ENCODE data around the gene PBXIP1. TPM values are rescaled to one million over a fixed set of nuclear protein-coding genes. Genes with fewer than 3 reads are reported as not detected.
"Not testable (repeated sequence)": the region's sequence is repeated elsewhere in the genome, so short reads cannot be mapped to it uniquely, and the experiment has no call there.

The PBXIP1 gene
- total RNA-seq, 1 experiment from 2014 or later: 24.0 TPM

DNA sequence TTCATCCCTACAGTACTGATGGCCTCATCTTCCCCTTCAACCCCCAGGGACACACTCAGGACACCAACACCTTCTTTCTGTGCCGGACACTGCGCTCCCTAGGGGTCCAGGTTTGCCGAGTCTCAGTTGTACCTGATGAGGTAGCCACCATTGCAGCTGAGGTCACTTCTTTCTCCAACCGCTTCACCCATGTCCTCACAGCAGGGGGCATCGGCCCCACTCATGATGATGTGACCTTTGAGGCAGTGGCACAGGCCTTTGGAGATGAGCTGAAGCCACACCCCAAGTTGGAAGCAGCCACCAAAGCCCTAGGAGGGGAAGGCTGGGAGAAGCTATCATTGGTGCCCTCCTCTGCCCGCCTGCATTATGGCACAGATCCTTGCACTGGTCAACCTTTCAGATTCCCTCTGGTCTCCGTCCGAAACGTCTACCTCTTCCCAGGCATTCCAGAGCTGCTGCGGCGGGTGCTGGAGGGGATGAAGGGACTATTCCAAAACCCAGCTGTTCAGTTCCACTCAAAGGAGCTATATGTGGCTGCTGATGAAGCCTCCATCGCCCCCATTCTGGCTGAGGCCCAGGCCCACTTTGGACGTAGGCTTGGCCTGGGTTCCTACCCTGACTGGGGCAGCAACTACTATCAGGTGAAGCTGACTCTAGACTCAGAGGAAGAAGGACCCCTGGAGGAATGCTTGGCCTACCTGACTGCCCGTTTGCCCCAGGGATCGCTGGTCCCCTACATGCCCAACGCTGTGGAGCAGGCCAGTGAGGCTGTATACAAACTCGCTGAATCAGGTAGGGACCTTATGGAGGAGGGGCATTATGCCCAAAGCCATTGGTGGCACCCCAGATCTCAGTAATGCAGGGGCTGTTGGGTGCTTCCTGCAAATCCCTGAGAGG, 32.4 kb upstream of the PBXIP1 start:
- Mint-ChIP-seq H3K36me3 (ENCODE audit: insufficient read depth, unreplicated experiment) (peaks cover 59% of the 10 kb centered on the region), H3K4me3 (ENCODE audit: unreplicated experiment) (no peak overlapping the region), H3K27me3 (ENCODE audit: insufficient read depth, unreplicated experiment) (no peaks in the 10 kb centered on the region), H3K4me1 (ENCODE audit: low read depth, unreplicated experiment) (no peaks in the 10 kb centered on the region), H3K9me3 (ENCODE audit: unreplicated experiment) (no peaks in the 10 kb centered on the region), H3K27ac (ENCODE audit: unreplicated experiment) (no peak overlapping the region)
- DNase-seq: peak in 1 of 2 experiments; percentile 32
- Histone ChIP-seq H3K4me3 (ENCODE audit: low read depth, low read length) (no peak overlapping the region), H3K36me3 (ENCODE audit: control insufficient read depth, insufficient read depth, low read length) (peaks cover 8% of the 10 kb centered on the region), H3K9me3 (no peaks in the 10 kb centered on the region), H3K4me1 (no peaks in the 10 kb centered on the region; the same call in 1 of the 2 replicates), H3K27me3 (replicated peaks; ENCODE audit: control insufficient read depth, insufficient read depth, low read length) (no peaks in the 10 kb centered on the region)
- no TSS peak for BruUV-seq (replicated peaks)
- intact Hi-C loops (cut with micrococcal nuclease; ENCODE audit: unreplicated experiment): no loop called here
- CTCF ChIA-PET: interaction anchor here (0.5 to 1.3 kb wide), 8 partner anchors 8 to 63 kb away, joined by 3 to 6 read pairs (median 4); partner anchors contain the start of gene ADAM15
- TF ChIP-seq, protein P1, sequence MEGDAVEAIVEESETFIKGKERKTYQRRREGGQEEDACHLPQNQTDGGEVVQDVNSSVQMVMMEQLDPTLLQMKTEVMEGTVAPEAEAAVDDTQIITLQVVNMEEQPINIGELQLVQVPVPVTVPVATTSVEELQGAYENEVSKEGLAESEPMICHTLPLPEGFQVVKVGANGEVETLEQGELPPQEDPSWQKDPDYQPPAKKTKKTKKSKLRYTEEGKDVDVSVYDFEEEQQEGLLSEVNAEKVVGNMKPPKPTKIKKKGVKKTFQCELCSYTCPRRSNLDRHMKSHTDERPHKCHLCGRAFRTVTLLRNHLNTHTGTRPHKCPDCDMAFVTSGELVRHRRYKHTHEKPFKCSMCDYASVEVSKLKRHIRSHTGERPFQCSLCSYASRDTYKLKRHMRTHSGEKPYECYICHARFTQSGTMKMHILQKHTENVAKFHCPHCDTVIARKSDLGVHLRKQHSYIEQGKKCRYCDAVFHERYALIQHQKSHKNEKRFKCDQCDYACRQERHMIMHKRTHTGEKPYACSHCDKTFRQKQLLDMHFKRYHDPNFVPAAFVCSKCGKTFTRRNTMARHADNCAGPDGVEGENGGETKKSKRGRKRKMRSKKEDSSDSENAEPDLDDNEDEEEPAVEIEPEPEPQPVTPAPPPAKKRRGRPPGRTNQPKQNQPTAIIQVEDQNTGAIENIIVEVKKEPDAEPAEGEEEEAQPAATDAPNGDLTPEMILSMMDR (IDR thresholded peaks at IDR 0.05; ENCODE audit: insufficient read depth in 1 of 2, low read depth in 1 of 2, low read length in 1 of 2, severe bottlenecking in 1 of 2, unreplicated experiment in 1 of 2): peak in 1 of 2 experiments; percentile 31
- POLR2A ChIA-PET: interaction anchor here (1.0 to 1.1 kb wide), 2 partner anchors 16 to 27 kb away, joined by 3 to 8 read pairs; partner anchors contain the start of gene PYGO2

DNA sequence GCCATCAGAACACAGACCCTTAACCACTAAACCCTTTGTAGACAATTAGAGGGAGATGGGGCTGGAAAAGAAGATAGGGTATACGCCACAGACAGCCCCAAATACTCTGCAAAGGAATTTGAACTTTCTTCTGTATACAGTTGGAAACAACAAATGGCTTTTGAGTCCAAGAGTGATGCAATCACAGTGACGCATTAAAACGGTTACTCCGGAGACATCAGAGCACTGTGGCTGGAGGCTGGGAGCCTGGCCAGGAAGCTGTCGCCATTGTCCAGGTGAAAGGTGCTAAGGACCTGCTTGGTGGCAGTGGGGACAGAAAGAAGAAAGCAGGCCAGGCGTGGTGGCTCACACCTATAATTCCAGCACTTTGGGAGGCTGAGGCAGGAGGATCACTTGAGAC, 31.4 kb upstream of the PBXIP1 start:
- H3K9me3 ChIP-seq: no peaks in the 10 kb centered on the region
- TF ChIP-seq, protein P1 (IDR thresholded peaks at IDR 0.05; ENCODE audit: insufficient read depth in 1 of 2, low read depth in 1 of 2, low read length in 1 of 2, severe bottlenecking in 1 of 2, unreplicated experiment in 1 of 2): no peak
- H3K36me3 Mint-ChIP-seq (ENCODE audit: insufficient read depth, unreplicated experiment): peaks cover 51% of the 10 kb centered on the region

DNA sequence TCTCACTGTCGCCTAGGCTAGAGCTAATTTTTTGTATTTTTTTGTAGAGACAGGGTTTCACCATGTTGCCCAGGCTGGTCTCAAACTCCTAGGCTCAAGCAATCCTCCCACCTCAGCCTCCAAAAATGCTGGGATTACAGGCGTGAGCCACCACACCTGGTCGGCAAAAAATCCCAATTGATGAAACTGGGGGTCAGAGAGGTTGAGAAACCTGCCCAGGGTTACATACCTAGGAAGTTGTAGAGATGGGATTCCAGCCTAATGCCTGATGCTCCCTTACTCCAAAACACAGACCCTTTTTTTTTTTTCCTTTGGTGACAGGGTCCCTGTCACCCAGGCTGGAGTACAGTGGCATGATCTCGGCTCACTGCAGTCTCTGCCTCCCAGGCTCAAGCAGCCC, 30.8 kb upstream of the PBXIP1 start:
- H3K27me3 ChIP-seq (replicated peaks; ENCODE audit: control insufficient read depth, insufficient read depth, low read length); H3K4me1 ChIP-seq; H3K27me3 Mint-ChIP-seq (ENCODE audit: insufficient read depth, unreplicated experiment); H3K9me3 ChIP-seq; H3K4me1 Mint-ChIP-seq (ENCODE audit: low read depth, unreplicated experiment); DNase-seq; H3K4me3 ChIP-seq (ENCODE audit: low read depth, low read length); H3K36me3 ChIP-seq (ENCODE audit: control insufficient read depth, insufficient read depth, low read length); H3K4me3 Mint-ChIP-seq (ENCODE audit: unreplicated experiment); H3K27ac Mint-ChIP-seq (ENCODE audit: unreplicated experiment); intact Hi-C loops (cut with micrococcal nuclease; ENCODE audit: unreplicated experiment); H3K9me3 Mint-ChIP-seq (ENCODE audit: unreplicated experiment); BruUV-seq (replicated peaks): not testable (repeated sequence)
- H3K36me3 Mint-ChIP-seq (ENCODE audit: insufficient read depth, unreplicated experiment): peaks cover 51% of the 10 kb centered on the region
- ChIA-PET CTCF (interaction anchor here (1.0 kb wide), 1 partner anchor 13 kb away, joined by 3 read pairs; no protein-coding TSS in a partner anchor), POLR2A (interaction anchor here (0.6 kb wide), 1 partner anchor 13 kb away, joined by 5 read pairs; no protein-coding TSS in a partner anchor)

More for the DNA sequence above, 31.4 kb upstream of the PBXIP1 start:
- H3K27ac Mint-ChIP-seq (ENCODE audit: unreplicated experiment): no peak overlapping the region
- H3K4me3 Mint-ChIP-seq (ENCODE audit: unreplicated experiment): no peak overlapping the region
- DNase-seq: no peak
- H3K9me3 Mint-ChIP-seq (ENCODE audit: unreplicated experiment): no peaks in the 10 kb centered on the region
- ChIA-PET CTCF (interaction anchor here (0.6 to 1.3 kb wide), 4 partner anchors 14 to 64 kb away, joined by 3 to 6 read pairs (median 4); partner anchors contain the start of gene ADAM15), POLR2A (no interaction called here)
- no peaks in the 10 kb centered on the region for H3K4me1 Mint-ChIP-seq (ENCODE audit: low read depth, unreplicated experiment)
- no TSS peak for BruUV-seq (replicated peaks)
- H3K27me3 ChIP-seq (replicated peaks; ENCODE audit: control insufficient read depth, insufficient read depth, low read length): no peaks in the 10 kb centered on the region
- H3K4me3 ChIP-seq (ENCODE audit: low read depth, low read length): no peak overlapping the region
- no peaks in the 10 kb centered on the region; the same call in 1 of the 2 replicates for H3K4me1 ChIP-seq
- peaks cover 7% of the 10 kb centered on the region for H3K36me3 ChIP-seq (ENCODE audit: control insufficient read depth, insufficient read depth, low read length)
- H3K27me3 Mint-ChIP-seq (ENCODE audit: insufficient read depth, unreplicated experiment): no peaks in the 10 kb centered on the region
- intact Hi-C loops (cut with micrococcal nuclease; ENCODE audit: unreplicated experiment): no loop called here
